GM18505 (cell line): ENCODE results near the gene CNR2.
"Not testable (repeated sequence)": the region's sequence is repeated elsewhere in the genome, so short reads cannot be mapped to it uniquely, and the experiment has no call there.

ENCODE experiments used
- ATAC-seq: cut with Tn5 transposase; IDR thresholded peaks from one replicate; pipeline ENCODE4 v1.9.1; 2021; ENCODE audit not compliant: unreplicated experiment
- POLR2A ChIP-seq: IDR thresholded peaks from 4 replicates; pipeline ENCODE4 v1.6.1; 2011; ENCODE audit warnings: borderline replicate concordance; ENCODE audit not compliant: insufficient read depth, insufficient read length; ENCODE audit errors: extremely low read depth

Gene CNR2

DNA sequence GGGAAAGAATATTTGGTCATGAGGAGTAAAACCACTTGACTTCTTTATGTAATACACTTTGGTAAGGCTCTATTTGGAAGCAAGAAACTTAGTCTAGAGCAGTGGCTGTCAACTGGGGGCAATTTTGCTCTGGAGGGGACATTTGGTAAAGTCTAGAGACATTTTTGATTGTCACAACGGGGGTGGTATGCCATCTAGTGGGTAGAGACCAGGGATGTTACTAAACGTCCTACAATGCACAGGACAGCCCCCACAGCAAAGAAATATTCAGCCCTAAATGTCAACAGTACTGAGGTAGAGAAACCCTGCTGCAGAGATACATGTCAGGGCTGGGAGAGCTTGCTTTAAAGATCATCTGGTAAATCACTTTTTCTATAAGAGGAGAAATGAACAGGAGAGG, 58.6 kb downstream of the CNR2 start:
- TF ChIP-seq POLR2A, result no peak
- ATAC-seq, result no peak

GRCh38 chr1:23853124-23853523, 60.0 kb downstream of the CNR2 start:
- not testable (repeated sequence) for ATAC-seq

DNA sequence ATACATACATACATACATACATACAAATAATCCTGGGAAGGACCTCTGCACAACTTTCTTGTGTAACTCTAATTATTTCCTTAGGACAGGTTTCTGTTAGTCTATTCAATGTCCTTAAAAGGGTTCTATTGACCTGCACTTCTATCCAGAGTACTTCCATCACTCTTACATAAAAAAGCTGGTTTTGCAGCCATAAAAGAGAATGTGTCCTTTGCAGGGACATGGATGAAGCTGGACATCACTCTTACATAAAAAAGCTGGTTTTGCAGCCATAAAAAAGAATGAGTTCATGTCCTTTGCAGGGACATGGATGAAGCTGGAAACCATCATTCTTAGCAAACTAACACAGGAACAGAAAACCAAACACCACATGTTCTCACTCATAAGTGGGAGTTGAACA, 61.8 kb downstream of the CNR2 start:
- not testable (repeated sequence) for ATAC-seq

GRCh38 chr1:23848673-23849616, 64.2 kb downstream of the CNR2 start:
- no peak for TF ChIP-seq POLR2A
- no peak for ATAC-seq

GRCh38 chr1:23847482-23848095, 65.6 kb downstream of the CNR2 start:
- not testable (repeated sequence) for ATAC-seq

GRCh38 chr1:23845163-23845562, 68.0 kb downstream of the CNR2 start:
- ATAC-seq, result no peak
- TF ChIP-seq POLR2A, result no peak

DNA sequence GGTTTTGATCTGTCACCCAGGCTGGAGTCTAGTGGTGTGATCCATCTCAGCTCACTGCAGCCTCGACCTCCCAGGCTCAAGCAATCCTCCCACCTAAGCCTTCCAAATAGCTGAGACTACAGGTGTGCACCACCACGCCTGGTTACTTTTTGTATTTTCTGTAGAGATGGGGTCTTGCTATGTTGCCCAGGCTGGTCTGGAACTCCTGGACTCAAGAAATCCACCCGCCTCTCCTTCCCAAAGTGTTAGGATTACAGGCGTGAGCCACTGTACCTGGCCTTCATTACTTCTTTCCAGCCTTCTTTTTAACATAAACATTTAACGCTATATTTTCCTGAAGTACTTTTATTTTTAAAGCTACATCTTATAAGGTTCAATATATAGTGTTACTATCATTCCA, 69.5 kb downstream of the CNR2 start:
- no peak for TF ChIP-seq POLR2A
- no peak for ATAC-seq

GRCh38 chr1:23838401-23838866, 74.7 kb downstream of the CNR2 start:
- TF ChIP-seq POLR2A, result no peak
- peak; percentile 68 for ATAC-seq

DNA sequence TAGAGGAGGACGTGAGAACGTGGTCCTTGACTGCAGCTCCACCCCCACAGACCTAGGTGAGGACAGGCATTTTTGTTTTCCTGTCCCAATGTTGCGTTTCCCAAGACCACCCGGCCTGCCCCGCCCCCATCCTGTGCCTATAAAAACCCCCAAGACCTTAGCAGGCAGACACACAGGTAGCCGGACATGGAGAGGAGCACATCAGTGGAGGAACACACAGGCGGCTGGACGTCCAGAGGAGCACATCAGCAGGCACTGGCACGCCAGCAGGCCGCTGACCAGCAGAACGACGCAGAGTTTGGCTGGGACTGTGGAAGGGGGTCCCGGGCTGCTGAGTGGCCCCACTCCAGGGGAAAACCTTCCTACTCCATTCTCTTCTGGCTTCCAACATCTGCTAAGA, 75.3 kb downstream of the CNR2 start:
- ATAC-seq, result no peak
- TF ChIP-seq POLR2A, result no peak

- no peak for ATAC-seq
- TF ChIP-seq POLR2A, result no peak
These were observed 77.1 kb downstream of the CNR2 start for GRCh38 chr1:23836037-23836436.

- ATAC-seq, result not testable (repeated sequence)
These were observed 79.0 kb downstream of the CNR2 start for GRCh38 chr1:23834156-23834555.

DNA sequence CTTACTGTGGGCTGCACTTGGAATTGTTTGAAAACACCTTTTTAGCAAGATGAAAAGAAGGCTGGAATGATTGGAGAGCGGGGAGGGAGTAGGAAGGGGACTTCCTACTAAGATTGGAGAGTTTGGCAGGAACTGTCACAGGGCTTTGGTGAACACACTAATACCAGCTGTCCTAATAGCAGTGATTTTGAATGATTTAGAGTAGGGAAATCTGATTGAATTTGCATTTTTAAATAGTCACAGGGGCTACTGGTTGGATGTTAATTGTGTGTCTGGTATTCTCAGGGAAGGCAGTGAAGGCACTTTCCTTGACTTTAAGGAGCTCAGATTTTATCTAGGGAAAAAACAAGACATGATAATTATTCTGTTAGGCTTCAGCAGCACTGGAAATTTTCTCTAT, 85.4 kb downstream of the CNR2 start:
- ATAC-seq, result no peak
- TF ChIP-seq POLR2A, result no peak

GRCh38 chr1:23826590-23826989, 86.6 kb downstream of the CNR2 start:
- not testable (repeated sequence) for ATAC-seq

GRCh38 chr1:23825762-23826522, 87.2 kb downstream of the CNR2 start:
- no peak for TF ChIP-seq POLR2A
- ATAC-seq, result peak; percentile 57
